NCI-H446 (cell line): ENCODE data around the gene NEU1.
A peak's percentile ranks its signal among the peaks of the same experiment; 100 is the strongest.
"Not testable (repeated sequence)": the region's sequence is repeated elsewhere in the genome, so short reads cannot be mapped to it uniquely, and the experiment has no call there.

Experiments
- DNase-seq, 2 experiments: peaks; one replicate each; lab custom pipeline; 2025; lab: John Stamatoyannopoulos, UW

The NEU1 gene

DNA sequence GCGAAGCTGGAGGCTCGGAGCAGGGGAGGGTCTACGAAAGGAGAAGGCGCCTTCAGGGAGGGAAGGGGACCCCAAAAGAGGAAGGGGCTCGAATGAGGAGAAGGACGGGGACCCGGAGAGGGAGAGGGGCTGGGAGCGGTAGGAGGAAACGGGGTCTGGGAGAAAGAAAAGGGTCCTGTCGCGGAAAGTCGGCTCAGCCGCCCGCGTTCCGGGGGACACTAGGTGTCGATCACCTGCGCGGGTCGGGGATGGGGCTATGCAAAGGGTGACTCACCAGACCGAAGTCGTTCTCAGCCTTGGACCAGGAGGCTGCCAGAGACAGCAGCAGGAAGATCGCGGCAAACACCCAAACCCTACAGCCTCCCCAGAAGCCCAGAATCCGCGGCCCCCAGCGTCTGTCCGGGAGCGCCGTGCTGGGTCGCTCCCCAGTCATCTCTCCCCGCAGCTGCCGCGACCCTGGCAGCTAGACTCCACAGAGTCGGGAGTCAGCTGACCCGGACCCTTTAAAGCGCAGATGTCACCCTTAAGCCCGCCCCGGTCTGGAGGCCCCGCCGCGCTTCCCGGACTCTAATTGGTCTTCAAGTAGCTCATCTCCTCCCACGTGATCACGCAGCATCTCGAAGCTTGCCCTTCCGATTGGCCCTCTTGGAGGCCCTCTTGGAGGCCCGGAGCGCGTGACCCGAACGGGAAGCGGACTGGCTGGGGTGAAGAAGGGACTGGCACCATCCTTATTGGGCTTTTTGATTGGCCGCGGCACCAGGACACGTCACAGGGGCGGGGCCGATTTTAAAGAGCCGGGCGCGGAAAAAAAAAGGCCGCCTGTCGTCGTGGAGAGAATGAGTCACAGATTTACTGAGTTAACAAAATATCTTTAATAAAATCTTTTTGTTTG is at the start of gene NEU1:
Gene NEU1, minus strand, starts transcription at position 478 of the 892 bp plus-strand sequence. Its CDS starts 45 bp downstream, at position 433.
- DNase-seq = peak; percentile 98 to 100

DNA sequence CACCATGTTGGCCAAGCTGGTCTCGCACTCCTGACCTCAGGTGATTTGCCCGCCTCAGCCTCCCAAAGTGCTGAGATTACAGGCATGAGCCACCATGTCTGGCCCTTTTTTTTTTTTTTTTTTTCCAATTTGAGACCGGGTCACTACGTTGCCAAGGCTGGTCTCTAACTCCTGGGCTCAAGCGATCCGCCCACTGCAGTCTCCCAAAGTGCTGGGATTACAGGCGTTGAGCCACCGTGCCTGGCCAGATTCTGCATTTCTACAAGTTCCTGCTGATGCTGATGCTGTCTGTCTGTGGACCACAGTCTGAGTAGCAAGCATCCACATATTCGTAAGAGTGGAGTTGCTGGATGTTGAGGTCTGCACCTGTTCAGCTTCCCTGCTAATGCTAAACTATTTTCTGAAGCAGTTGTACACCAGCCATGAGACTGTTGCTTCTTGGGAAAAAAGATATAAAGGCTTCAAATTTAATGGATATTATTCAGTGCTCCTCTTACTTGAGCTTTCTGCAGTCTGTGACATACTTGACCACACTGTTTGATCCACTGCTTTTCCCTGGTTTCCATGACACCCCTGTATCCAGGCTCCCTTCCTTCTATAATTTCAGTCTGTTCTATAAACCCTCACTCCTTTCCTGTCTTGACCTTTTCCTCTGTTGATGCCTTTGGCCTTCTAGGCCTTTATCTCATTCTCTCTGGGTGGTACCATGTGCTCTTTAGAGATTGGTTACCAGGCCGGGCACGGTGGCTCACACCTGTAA is 49.4 kb upstream of the NEU1 start:
- no peak for DNase-seq

DNA sequence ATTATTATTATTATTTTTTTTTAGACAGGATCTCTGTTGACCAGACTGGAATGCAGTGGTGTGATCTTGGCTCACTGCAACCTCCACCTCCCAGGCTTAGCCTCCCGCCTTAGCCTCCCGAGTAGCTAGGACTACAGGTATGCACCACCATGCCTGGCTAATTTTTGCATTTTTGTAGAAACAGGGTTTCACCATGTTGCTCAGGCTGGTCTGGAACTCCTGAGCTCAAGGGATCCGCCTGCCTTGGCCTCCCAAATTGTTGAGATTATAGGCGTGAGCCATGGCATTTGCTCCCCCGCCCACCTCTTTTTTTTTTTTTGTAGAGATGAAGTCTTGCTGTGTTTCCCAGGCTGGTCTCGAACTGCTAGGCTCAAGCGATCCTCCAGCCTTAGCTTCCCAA is 46.7 kb upstream of the NEU1 start:
- not testable (repeated sequence) for DNase-seq

DNA sequence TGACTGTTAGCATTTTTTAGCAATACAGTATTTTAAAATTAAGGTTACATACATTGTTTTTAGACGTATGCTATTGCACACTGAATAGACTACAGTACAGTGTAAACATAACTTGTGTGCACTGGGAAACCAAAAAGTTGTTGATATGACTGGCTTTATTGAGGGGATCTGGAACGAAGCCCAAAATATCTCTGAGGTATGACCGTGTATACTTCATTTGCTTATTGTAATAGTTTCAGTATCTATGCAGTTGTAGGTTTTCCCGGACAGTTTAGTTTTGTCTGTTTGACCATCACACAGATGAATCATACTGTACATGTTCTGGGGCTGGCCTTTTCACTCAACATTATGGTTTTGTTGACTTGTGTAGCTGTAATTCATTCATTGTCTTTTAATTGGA is 46.2 kb upstream of the NEU1 start:
- no peak for DNase-seq

DNA sequence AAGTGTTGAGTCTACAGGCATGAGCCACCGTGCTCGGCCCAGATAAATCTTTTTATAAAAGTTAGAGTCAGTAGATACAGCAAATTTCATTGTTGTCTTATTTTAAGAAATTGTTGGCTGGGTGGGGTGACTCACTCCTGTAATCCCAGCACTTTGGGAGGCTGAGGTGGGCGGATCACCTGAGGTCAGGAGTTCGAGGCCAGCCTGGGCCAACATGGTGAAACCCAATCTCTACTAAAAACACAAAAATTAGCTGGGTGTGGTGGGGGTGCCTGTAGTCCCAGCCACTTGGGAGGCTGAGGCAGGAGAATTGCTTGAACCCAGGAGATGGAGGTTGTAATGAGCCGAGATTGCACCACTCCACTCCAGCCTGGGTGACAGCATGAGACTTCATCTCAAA is 45.6 kb upstream of the NEU1 start:
- DNase-seq = not testable (repeated sequence)

DNA sequence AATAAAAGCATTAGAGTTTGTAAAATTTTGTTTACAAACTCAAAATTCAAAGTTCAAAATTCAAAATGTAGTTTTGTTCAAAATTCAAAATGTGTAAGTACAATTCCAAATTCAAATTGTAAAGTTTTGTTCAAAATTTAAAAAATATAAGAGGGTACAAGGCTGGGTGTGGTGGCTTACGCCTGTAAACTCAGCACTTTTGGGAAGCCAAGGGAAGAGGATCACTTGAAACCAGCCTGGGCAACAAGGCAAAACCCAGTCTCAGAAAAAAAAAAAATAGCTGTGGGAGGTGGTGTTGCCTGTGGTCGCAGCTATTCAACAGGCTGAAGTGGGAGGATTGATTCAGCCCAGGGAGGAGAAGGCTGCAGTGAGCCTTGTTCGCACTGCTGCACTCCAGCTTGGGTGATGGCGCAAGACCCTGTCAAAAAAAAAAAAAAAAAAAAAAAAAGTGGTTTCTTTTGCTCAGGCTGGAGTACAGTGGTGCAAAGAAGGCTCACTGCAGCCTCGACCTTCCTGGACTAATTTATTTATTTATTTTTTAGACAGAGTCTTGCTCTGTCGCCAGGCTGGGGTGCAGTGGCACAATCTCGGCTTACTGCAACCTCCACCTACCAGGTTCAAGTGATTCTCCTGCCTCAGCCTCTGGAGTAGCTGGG is 44.7 kb upstream of the NEU1 start:
- DNase-seq = no peak

DNA sequence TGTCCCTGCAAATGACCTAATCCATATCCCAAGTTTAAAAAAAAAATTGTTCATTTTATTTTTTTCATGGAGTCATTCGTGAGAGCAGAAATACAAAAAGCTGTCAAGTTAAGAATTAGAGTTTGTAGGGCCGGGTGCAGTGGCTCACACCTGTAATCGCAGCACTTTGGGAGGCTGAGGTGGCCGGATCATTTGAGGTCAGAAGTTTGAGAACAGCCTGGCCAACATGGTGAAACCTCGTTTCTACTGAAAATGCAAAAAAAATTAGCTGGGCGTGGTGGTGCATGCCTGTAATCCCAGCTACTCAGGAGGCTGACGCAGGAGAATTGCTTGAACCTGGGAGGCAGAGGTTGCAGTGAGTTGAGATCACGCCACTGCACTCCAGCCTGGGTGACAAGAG is 44.1 kb upstream of the NEU1 start:
- DNase-seq = not testable (repeated sequence)

DNA sequence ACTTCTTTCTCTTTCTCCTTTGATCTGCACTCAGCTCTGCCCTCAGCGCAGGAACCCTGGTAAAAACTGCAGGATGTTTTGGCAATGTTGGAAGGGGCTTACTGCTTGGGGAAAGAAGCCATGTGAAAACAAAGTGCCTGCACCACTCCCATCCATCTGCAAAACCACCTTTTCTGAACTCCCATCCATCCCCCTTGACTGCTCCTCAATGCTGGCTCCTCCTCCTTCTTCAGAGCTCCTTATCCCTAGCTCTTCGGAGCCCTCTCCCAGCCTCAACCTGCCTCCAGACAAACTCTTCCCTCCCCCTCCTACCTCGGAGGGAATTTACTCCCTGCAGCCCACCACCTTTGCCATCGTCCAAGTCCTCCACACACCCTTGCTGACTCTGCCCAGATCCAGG is 43.5 kb upstream of the NEU1 start:
- no peak for DNase-seq

DNA sequence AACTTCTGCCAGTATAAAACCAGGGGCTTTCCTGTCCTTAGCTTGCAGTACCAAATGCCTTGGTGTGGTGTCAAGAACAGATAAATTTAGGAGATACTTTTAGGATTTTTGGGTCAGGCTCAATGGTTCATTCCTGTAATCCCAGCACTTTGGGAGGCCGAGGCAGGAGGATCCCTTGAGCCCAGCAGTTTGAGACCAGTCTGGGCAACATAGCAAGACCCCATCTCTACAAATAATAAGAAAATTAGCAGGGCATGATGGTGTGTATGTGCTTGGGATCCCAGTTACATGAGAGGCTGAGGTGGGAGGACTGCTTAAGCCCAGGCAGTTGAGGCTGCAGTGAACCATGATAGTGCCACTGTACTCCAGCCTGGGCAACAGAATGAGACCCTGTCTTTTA is 42.4 kb upstream of the NEU1 start:
- DNase-seq = no peak

DNA sequence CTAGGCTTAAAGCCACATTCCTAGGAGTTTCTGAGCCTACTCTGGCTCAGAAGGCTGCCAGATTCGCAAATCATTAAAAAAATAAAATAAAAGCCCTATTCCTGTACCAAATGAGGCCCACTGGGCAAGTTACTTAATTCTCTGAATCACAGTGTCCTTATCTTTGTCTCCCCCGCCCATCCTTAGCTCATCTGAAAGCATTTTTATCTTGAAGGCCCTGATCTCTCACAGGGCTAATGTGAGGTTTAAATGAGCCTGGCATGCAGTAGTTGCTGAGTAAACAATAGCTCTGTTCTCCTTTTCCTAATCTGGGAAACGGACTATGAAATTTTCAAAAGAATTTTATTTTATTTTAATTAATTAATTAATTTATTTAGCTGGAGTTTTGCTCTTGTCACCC is 41.3 kb upstream of the NEU1 start:
- DNase-seq = no peak

DNA sequence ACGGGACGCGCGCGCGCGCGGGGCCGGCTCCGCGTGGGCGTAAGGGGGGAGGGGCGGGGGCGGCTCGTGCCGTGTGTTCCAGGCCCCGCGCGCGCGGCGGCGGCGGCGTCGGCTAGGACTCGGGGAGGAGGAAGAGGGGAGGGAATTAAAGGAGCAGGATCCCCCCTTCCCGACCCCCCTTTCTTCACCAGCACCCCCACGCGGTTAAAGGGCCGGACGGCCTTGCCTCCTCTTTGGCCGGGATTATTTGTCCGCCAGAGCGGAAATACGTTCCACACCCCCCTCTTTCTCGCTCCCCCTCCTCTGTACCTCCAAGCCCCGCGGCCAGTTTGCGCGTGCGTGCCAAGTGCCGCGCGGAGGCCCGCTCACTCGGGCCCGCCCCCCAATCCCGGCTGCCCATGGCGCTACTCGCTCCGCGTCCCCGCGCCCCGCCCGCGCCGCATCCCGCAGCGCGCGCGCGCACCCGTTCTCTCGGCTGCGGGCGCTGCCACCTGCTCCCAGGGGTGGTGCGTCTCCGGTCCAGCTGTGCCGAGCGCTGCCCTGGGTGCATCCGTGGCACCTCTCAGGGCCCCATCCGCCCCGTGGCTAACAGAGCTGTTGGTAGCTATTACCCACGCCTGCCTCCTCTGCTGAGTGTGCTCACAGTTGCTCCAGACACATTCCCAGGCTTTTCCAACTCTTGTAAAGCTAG is 39.5 kb upstream of the NEU1 start, which contains the start of gene ZBTB12:
Gene ZBTB12, minus strand, starts transcription at position 134 of the 691 bp plus-strand sequence. CDS start 781 bp downstream, outside the sequence.
- peak; percentile 73 to 94 for DNase-seq

DNA sequence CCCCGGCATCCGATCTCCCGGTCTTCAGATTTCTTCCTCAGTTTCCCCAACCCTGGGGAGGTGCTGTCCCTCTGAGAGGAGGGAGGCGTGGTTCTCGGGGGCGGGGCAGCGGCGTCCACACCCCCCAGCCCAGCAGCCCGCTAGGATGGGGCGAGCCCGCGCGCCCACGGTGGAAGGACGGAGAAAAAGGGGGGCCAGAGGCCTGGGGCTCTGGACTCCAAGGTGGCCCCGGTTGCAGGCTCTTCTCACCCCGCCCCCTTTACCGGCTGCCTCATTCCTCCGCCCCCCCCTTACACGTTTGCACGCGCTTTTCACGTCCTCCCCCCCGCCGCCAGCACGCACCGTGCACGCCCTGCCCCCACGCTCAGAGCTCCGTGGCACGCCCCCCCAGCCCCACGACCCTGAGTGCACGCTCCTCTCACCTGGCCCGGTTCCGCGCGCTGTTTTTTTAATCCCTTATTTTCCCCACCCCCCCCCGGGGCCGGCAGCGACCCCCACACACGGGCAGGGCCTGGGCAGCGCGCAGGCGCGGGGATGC is 38.9 kb upstream of the NEU1 start:
- peak in 1 of 2 experiments; percentile 59 for DNase-seq

DNA sequence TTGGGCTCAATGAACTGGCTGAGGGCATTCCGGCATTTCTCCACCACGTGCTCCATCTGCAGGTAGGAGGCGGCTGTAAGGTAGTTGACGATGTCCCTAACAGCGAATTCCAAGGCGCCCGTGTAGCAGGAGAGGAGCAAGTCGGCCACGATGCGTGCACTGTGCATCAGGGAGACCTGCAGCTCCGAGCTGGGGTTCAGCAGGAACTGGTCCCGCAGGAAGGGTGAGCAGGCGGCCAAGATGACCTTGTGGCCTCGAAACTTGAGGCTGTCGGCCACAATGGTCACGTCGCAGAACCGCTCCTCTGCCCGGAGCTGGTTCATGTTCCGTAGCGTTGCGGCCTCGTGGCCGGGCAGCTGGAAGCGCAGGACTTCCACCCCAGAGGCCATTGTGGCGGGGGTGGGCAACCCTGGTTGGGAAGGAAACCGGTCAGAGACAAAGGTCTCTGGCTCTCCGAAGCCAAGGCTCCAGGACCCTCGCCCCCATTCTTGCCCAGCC is 38.3 kb upstream of the NEU1 start:
- no peak for DNase-seq

DNA sequence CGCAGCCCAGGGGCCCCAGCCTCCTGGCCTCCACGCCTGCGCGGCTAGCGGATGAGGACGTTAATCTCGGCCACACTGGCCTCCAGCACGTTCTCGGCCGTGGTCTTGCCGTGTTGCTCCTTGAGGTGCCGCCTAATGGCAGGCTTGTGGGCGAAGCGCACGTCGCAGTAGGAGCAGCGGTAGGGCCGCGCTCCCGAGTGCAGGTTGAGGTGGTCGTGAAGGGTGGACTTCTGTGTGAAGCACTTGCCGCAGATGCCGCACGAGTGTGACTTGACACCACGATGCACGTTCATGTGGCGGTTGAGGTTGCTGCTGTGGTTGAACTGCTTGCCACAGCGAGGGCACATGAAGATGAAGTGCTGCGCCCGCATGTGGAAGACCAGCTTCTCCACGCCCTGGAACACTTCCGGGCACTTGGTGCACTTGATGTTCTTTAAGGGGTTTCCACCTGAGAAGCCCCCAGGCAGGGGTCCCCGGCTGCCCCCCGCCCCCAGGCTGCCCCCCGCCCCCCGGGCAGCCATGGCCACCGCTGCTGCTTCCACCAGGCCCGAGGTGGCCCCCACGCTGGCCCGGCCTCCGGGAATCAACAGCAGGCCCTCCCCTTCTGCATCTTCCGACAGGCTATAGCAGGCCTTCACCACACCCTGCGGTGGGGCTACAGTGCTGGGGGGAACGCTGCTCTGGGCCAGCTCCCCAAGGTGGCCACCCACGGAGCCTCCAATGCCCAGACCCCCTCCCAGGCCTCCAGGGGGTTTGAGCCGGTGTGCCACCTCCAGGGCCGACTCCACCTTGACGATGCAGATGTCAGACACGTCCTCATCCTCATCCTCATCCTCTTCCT is 37.5 kb upstream of the NEU1 start:
- DNase-seq = no peak

DNA sequence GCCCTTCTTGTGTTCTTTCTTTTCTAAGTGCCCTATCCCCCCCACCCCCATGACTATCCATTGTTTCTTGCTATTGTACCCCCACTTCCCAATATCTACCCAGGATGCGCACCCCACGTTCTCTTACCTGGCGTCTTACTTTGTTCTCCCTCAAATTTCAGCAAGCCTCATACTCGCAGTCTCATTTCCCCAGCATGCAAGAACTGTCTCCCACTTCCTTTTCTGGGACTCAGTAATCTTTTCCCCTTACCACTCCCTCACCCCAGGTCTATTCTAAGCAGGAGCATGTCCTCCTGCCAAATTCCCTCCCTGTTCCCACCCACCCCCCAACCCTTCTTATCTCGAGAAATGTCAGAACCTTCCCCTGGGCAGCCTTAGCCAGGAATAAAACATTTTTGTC is 36.6 kb upstream of the NEU1 start:
- DNase-seq = no peak

DNA sequence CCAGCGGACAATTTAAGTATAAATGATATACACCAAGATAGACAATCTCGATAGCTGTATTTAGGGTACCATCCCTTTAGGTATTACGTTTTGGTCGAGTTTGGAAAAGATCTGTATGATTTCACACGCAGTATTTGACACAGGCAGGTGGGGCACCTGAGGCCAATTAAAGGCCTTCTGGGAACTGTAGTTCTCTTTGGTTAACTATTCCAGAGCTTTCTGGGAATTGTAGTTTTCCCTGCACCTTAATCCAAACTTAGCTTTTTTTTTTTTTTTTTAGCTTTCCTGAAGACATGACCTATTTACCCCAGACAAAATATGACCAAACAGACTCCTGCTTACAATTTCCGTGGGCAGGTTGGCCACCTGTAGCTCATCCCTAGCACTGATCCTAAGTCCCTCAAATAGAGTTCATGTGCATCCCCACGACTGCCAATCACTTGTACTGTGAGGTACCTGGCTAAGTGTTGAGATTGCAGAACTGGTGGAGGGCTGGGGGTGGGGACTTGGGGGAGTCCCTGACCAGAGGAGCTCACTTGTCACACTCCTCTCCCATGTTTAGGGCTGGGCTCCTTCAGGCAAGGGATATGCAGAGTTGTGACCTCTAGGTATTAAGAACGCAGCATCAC is 35.9 kb upstream of the NEU1 start:
- DNase-seq = peak in 1 of 2 experiments; percentile 52

DNA sequence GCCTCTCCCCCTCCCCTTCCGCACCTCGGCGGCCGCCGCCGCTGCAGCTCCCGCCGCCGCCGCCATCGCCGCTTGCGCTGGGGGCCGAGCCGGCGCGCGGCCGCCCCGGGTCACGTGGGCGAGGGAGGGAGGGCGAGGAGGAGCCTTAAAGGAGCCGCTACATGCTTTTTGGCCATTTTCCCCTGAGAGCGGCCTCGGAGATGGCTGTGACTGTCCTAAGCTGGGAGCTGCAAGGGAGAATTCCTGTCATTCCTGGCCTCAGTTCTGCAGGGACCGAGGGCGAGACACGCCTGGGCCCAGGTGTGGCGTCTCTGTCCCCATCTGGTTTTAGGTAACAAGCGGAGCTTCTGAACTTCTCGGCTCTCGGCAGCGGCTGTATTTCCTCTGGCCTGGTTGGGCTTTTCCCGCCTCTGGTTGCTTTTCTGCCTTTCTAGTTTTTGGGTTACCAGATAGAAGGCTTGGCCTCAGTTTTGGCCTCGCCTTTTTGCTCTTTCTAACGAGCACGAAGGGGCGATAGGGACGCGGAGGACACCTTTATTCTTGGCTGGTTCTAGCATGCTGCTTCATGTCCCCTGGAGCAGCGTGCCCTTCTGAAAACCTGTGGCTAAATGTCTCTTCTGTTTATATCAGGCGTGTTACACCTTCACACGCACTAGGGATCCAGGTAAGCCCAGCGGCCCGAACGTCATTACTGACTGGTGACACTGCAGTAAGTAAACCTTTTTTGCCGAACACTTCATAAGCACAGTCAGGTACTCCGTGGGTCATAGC is 35.2 kb upstream of the NEU1 start, which contains the start of gene EHMT2:
Gene EHMT2, minus strand, starts transcription at position 87 of the 771 bp plus-strand sequence. Its CDS starts 21 bp downstream, at position 66.
- DNase-seq = peak; percentile 78 to 84

DNA sequence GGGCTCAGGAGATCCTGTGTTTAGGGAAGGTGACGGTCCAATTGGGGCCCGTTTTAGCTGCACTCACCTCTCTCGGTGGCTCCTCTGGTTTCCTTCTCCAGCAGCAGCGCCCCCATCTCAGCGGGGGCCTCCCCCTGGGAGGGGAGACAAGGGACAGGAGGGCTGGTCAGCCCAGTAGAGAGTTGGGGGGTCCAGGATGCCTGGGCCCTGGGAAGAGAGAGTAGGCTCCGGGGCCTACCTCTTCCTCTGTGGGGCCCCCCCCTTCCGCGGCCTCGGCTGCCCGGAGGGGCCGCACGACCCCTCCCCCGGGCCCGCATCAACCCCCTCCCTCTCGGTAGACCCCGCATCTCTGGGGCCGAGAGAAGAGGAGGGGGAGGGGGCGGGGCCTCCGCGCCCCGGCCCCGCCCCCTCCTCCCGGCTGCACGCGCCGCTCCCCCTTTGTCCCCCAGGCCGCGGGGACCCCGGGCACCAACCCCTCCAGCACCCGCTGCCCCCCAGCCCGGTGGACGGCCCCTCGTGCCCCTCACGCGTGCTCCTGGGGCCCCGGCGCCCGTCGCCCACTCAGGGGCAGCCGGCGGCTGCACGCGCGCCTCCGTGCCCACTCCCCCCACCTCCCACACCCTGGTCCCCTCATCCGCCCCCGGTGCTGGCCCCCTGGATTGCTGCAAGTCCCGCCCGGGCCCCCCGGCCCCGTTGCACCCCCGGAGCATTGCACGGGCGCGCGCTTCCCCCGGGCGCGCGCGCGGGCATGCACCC is 34.4 kb upstream of the NEU1 start:
- DNase-seq = no peak
